Measurements from ENCODE around the gene ATR. TPM values are rescaled to one million over a fixed set of nuclear protein-coding genes. Genes with fewer than 3 reads are reported as not detected.

Gene ATR
- total and polyA plus RNA-seq, 2 of the 4 experiments (the other 2 are of a cell fraction): 9.5 to 28.0 TPM

- no peak for TF ChIP-seq FOS (IDR thresholded peaks at IDR 0.05; ENCODE audit: low read depth, low read length)
Observed at GRCh38 chr3:142577696-142578328, 721 bp downstream of the ATR start (continued).

DNA sequence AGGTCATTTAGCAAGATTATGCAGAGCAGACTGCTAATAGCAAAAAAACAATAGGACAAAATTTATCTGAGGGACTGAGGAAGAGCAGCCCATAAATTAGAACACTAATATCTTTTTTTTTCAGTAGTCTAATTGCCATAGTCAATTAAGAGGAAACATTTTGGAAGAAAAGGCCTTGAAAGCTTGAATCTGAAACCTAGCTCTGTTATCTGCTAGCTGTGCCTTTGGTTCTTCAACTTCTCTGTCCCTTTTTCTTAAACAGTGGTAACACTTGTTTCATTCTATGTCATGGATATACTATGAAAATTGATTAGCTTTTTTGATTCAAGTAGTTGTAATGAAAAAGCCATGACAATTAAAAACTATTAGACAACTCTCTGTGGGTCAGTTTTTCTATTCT lies 1.7 kb downstream of the ATR start:
- BruUV-seq (replicated peaks): no TSS peak
- H3K9me1 ChIP-seq (ENCODE audit: insufficient read depth, low read length): 0 out of 2 replicates have a peak, but pooled peaks cover 3% of the 10 kb centered on the region
- no peaks in the 10 kb centered on the region for H3K9me3 ChIP-seq (ENCODE audit: control insufficient read depth, insufficient read depth, low read length)
- intact Hi-C loops (cut with micrococcal nuclease) (loop anchor here (5.0 kb wide), 1 partner anchor 426 kb away; the partner anchor contains the start of gene U2SURP), in situ Hi-C loops (cut with MboI; ENCODE audit: low sequenced_read_pairs) (no loop called here), dilution Hi-C loops (cut with HindIII; ENCODE audit: low sequenced_read_pairs, unreplicated experiment) (no loop called here)
- ChIA-PET POLR2A (ENCODE audit: unreplicated experiment) (no interaction called here), CTCF (no interaction called here)
- no peaks in the 10 kb centered on the region for H3K27me3 ChIP-seq (ENCODE audit: control insufficient read depth, insufficient read depth, low read length)
- H3K27ac ChIP-seq (ENCODE audit: insufficient read depth, low read length): no peak overlapping the region
- no peak overlapping the region for H2AFZ ChIP-seq (replicated peaks; ENCODE audit: low read length, poor library complexity)
- H3K14ac ChIP-seq (replicated peaks; ENCODE audit: low read depth, low read length): no peak overlapping the region
- H2AK5ac ChIP-seq (ENCODE audit: low read depth, low read length): no peak overlapping the region
- no peak for TF ChIP-seq SMC3 (IDR thresholded peaks at IDR 0.05; ENCODE audit: low read depth, low read length)
- no peak for TF ChIP-seq CHD1 (IDR thresholded peaks at IDR 0.05; ENCODE audit: low read depth, low read length)
- no peak overlapping the region for H3K4me2 ChIP-seq (ENCODE audit: low read depth, low read length)
- H3K4me1 ChIP-seq (ENCODE audit: control insufficient read depth, insufficient read depth, low read length): no peaks in the 10 kb centered on the region
- H4K5ac ChIP-seq (ENCODE audit: low read depth, low read length): no peak overlapping the region
- H2BK5ac ChIP-seq (ENCODE audit: low read depth, low read length, poor library complexity, severe bottlenecking): no peak overlapping the region
- no peak overlapping the region for H3K4me3 ChIP-seq (ENCODE audit: insufficient read depth, low read depth, low read length)
- no peak overlapping the region for H2BK20ac ChIP-seq (ENCODE audit: low read depth, low read length)
- no peak overlapping the region for H2AK9ac ChIP-seq (replicated peaks; ENCODE audit: low read depth, low read length, poor library complexity)
- H4K8ac ChIP-seq (ENCODE audit: low read depth in 2 of 2, low read length in 2 of 2): no peak overlapping the region
- H3K56ac ChIP-seq (ENCODE audit: extremely low read depth, insufficient read depth, low read length): no peak overlapping the region
- peaks cover 24 to 32% of the 10 kb centered on the region in 2 experiments for H3K79me1 ChIP-seq (ENCODE audit: low read depth in 1 of 2, low read length in 2 of 2)
- no peak overlapping the region for H2BK120ac ChIP-seq (ENCODE audit: low read depth, low read length)
- H4K20me1 ChIP-seq (ENCODE audit: insufficient read depth, low read length): no peaks in the 10 kb centered on the region
- DNase-seq (no peak), ATAC-seq (ENCODE audit: low read depth) (no peak)
- no peak overlapping the region for H3K9ac ChIP-seq (ENCODE audit: low read depth, low read length)
- no peak overlapping the region for H4K91ac ChIP-seq (ENCODE audit: insufficient read depth, low read depth, low read length)
- H3K23ac ChIP-seq (ENCODE audit: low read depth, low read length): no peak overlapping the region
- H3K18ac ChIP-seq (ENCODE audit: low read depth, low read length): no peak overlapping the region
- no peak overlapping the region for H3K4ac ChIP-seq (ENCODE audit: low read depth, low read length)
- H2BK15ac ChIP-seq (ENCODE audit: low read depth, low read length): no peak overlapping the region
- H3K36me3 ChIP-seq (ENCODE audit: control insufficient read depth, insufficient read depth, low read length): no peaks in the 10 kb centered on the region
